Germinal center (tissue), 1 donor: ENCODE results near the gene TBCB.
"Not testable (repeated sequence)": the region's sequence is repeated elsewhere in the genome, so short reads cannot be mapped to it uniquely, and the experiment has no call there.

ENCODE experiments used
- DNase-seq: peaks from one replicate; pipeline ENCODE4 v3.0.0; 2012; ENCODE audit warnings: mixed read lengths, low spot score

TBCB gene

GRCh38 chr19:36101550-36102327, 13.5 kb upstream of the TBCB start:
- no peak for DNase-seq

- DNase-seq: no peak
Measured at GRCh38 chr19:36103040-36103626, 12.1 kb upstream of the TBCB start.

GRCh38 chr19:36103842-36104552, 11.3 kb upstream of the TBCB start:
- no peak for DNase-seq

GRCh38 chr19:36106441-36106840, 8.8 kb upstream of the TBCB start:
- DNase-seq: no peak

- no peak for DNase-seq
Measured at GRCh38 chr19:36106991-36107390, 8.3 kb upstream of the TBCB start.

- no peak for DNase-seq
Measured at GRCh38 chr19:36108684-36109083, 6.6 kb upstream of the TBCB start.

- DNase-seq: peak; percentile 53
Measured at GRCh38 chr19:36110487-36111199, 4.6 kb upstream of the TBCB start, which contains the start of gene OVOL3. TSS of gene OVOL3 (plus strand) at chr19:36111143. CDS start at chr19:36111203, 60 bp downstream.

- no peak for DNase-seq
Measured at GRCh38 chr19:36111200-36111539, 4.1 kb upstream of the TBCB start.

GRCh38 chr19:36112678-36113077, 2.6 kb upstream of the TBCB start:
- no peak for DNase-seq

- DNase-seq: no peak
Measured at GRCh38 chr19:36113425-36113824, 1.8 kb upstream of the TBCB start.

- DNase-seq: no peak
Measured at GRCh38 chr19:36113894-36114720, 1.2 kb upstream of the TBCB start.

GRCh38 chr19:36114721-36115452, 381 bp upstream of the TBCB start, which contains the start of gene POLR2I:
TSS of gene POLR2I (minus strand) at chr19:36114875. CDS start at chr19:36114856, 19 bp downstream.
- DNase-seq: peak; percentile 98

- DNase-seq: no peak
Measured at GRCh38 chr19:36116344-36116637, 1.0 kb downstream of the TBCB start.

- DNase-seq: no peak
Measured at GRCh38 chr19:36120092-36120983, 5.1 kb downstream of the TBCB start.

GRCh38 chr19:36120984-36121358, 5.7 kb downstream of the TBCB start:
- DNase-seq: no peak

- no peak for DNase-seq
Measured at GRCh38 chr19:36121486-36122124, 6.3 kb downstream of the TBCB start.

GRCh38 chr19:36125557-36125956, 10.3 kb downstream of the TBCB start:
- DNase-seq: no peak

- no peak for DNase-seq
Measured at GRCh38 chr19:36128392-36128736, 13.1 kb downstream of the TBCB start.

- DNase-seq: not testable (repeated sequence)
Measured at GRCh38 chr19:36131221-36131620, 16.0 kb downstream of the TBCB start.

- not testable (repeated sequence) for DNase-seq
Measured at GRCh38 chr19:36134867-36135266, 19.6 kb downstream of the TBCB start.
